ENCODE measurements around the gene LCN6.
"Not testable (repeated sequence)": the region's sequence is repeated elsewhere in the genome, so short reads cannot be mapped to it uniquely, and the experiment has no call there.

Gene LCN6

GRCh38 chr9:136704741-136705140 lies 43.6 kb downstream of the LCN6 start:
- DNase-seq = not testable (repeated sequence)

GRCh38 chr9:136703276-136703860 lies 45.0 kb downstream of the LCN6 start:
- DNase-seq = peak; percentile 82

- DNase-seq = no peak
These were observed 46.7 kb downstream of the LCN6 start for GRCh38 chr9:136701668-136702053.

GRCh38 chr9:136700959-136701667 lies 47.2 kb downstream of the LCN6 start:
- no peak for DNase-seq

GRCh38 chr9:136700304-136700703 lies 48.0 kb downstream of the LCN6 start:
- DNase-seq = no peak

- DNase-seq = no peak
These were observed 49.6 kb downstream of the LCN6 start for GRCh38 chr9:136698635-136699246.

GRCh38 chr9:136697821-136698526 lies 50.4 kb downstream of the LCN6 start:
- DNase-seq = no peak

- DNase-seq = no peak
These were observed 51.0 kb downstream of the LCN6 start for GRCh38 chr9:136697146-136697820.

- peak; percentile 80 for DNase-seq
These were observed 51.8 kb downstream of the LCN6 start for GRCh38 chr9:136696502-136696901.

- DNase-seq = peak; percentile 91
These were observed 52.4 kb downstream of the LCN6 start for GRCh38 chr9:136695955-136696354.

- DNase-seq = peak; percentile 91
These were observed 52.9 kb downstream of the LCN6 start for GRCh38 chr9:136695435-136695895.

GRCh38 chr9:136694872-136695247 lies 53.5 kb downstream of the LCN6 start:
- DNase-seq = no peak

- peak; percentile 55 for DNase-seq
These were observed 54.0 kb downstream of the LCN6 start for GRCh38 chr9:136694163-136694871.
